Ascending aorta (tissue), 2 donors: ENCODE results near the gene CA10. TPM values are rescaled to one million over a fixed set of nuclear protein-coding genes. Genes with fewer than 3 reads are reported as not detected.

Experiments
- DNase-seq, 2 donors: peaks; one replicate each; pipeline ENCODE4 v3.0.0-alpha.2; 2019; ENCODE audit warnings: low spot score in 2 of 2
- H3K27ac ChIP-seq, 2 donors: fragments of 200-600 bp; sonication (generic); one replicate each; pipeline ENCODE4 v1.5.1; 2016 to 2017; ENCODE audit warnings: mild to moderate bottlenecking in 1 of 2
- H3K27me3 ChIP-seq: fragments of 200-600 bp; sonication (generic); one replicate; pipeline ENCODE4 v1.5.1; 2017
- H3K36me3 ChIP-seq, 2 donors: fragments of 200-600 bp; sonication (generic); one replicate each; pipeline ENCODE4 v1.5.1; 2016
- H3K4me1 ChIP-seq, 2 donors: fragments of 200-600 bp; sonication (generic); one replicate each; pipeline ENCODE4 v1.5.1; 2016 to 2017; ENCODE audit warnings: mild to moderate bottlenecking in 1 of 2
- H3K4me3 ChIP-seq, 2 donors: fragments of 200-600 bp; sonication (generic); one replicate each; pipeline ENCODE4 v1.5.1; 2016 to 2017; ENCODE audit warnings: mild to moderate bottlenecking in 1 of 2
- H3K9me3 ChIP-seq, 2 donors: fragments of 200-600 bp; sonication (generic); one replicate each; pipeline ENCODE4 v1.5.1; 2016
- CTCF ChIP-seq, 3 experiments: fragments of 200-600 bp in 2 of 3; fragments of 450-650 bp in 1 of 3; sonication (generic) in 2 of 3; IDR thresholded peaks; one replicate each; pipeline ENCODE4 v1.5.1; 2016 to 2019; ENCODE audit warnings: antibody characterized with exemption in 3 of 3, mild to moderate bottlenecking in 1 of 3, moderate library complexity in 1 of 3
- intact Hi-C: fragments of 100-400 bp; cut with DNase I; formaldehyde crosslinking; loops from one replicate; pipeline ENCODE4 v1.15.1; 2023
- total RNA-seq: library from RNA; depleted of rRNA; stranded (reverse); fragments of >200 nt; gene quantifications from one replicate; pipeline ENCODE4 v1.1.0, GENCODE V29; 2016

CA10 gene
- total RNA-seq, 1 donor from 2014 or later, result not detected

DNA sequence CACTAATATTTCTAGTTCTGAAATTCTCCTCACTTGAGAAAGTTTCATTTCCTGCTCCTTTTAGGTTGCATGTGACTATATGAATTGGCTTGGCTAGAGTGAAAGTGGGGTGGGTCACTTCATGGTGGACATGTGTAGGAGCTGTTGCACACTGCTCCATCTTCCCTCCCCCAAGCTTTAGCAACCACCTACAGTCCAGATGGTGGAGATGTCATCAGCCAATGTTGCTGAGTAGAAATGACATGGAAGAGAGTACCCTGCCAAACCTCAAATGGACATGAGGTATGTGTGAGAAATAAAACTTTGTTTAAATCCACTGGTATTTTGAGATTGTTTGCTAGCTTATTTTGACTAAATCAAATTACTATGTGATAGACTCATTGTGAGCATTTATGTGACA, 281.5 kb downstream of the CA10 start:
- no peak overlapping the region for H3K4me3 ChIP-seq
- no peaks in the 10 kb centered on the region for H3K27me3 ChIP-seq
- no peak for DNase-seq
- no peaks in the 10 kb centered on the region for H3K36me3 ChIP-seq
- H3K9me3 ChIP-seq, result no peaks in the 10 kb centered on the region
- no peaks in the 10 kb centered on the region for H3K4me1 ChIP-seq
- no peak overlapping the region for H3K27ac ChIP-seq
- no peak for TF ChIP-seq CTCF (IDR thresholded peaks at IDR 0.05)
- intact Hi-C loops, result no loop called here

DNA sequence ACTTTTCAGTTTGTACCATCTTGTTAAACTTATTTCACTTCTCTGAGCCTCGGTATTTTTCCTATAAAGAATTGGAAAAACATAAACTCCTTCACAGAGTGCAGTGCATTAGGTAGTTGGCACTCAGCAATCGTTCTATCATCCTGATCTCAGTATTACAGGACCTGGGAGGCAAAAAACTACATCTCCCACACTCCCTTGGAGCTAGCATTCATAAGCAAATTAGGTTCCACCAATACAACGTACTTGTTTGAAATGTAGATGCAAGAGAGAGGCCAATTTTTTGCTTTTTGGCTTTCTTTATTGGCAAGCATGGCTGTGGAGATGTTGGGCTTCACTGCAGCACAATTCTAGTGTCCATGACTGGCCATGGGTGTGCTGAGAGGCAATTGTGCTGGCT, 285.2 kb downstream of the CA10 start:
- no peak for DNase-seq
- Histone ChIP-seq H3K4me3 (no peak overlapping the region), H3K9me3 (no peaks in the 10 kb centered on the region), H3K4me1 (no peaks in the 10 kb centered on the region), H3K27ac (no peak overlapping the region), H3K36me3 (no peaks in the 10 kb centered on the region), H3K27me3 (no peaks in the 10 kb centered on the region)
- intact Hi-C loops, result no loop called here
- no peak for TF ChIP-seq CTCF (IDR thresholded peaks at IDR 0.05)

DNA sequence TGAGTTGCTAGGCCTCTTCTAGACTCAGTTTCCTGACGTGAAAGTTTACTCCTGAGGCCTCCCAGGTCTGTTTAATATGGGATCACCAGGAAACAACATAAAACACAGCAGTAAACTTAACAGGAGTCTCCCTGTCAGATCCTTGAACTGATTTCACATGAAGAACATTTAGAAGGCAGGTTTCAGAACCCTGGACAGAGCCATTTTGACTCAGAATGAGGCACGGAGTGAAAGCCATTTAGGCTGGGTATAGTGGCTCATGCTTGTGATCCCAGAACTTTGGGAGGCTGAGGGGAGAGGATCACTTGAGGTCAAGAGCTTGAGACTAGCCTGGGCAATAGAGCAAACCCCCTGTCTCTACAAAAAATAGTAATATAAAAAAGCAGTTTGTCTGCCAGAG, 289.1 kb downstream of the CA10 start:
- no peak for TF ChIP-seq CTCF (IDR thresholded peaks at IDR 0.05)
- H3K27ac ChIP-seq, result no peak overlapping the region
- no peaks in the 10 kb centered on the region for H3K4me1 ChIP-seq
- no peak overlapping the region for H3K4me3 ChIP-seq
- no peaks in the 10 kb centered on the region for H3K9me3 ChIP-seq
- H3K36me3 ChIP-seq, result no peaks in the 10 kb centered on the region
- intact Hi-C loops, result no loop called here
- DNase-seq, result no peak
- H3K27me3 ChIP-seq, result no peaks in the 10 kb centered on the region

DNA sequence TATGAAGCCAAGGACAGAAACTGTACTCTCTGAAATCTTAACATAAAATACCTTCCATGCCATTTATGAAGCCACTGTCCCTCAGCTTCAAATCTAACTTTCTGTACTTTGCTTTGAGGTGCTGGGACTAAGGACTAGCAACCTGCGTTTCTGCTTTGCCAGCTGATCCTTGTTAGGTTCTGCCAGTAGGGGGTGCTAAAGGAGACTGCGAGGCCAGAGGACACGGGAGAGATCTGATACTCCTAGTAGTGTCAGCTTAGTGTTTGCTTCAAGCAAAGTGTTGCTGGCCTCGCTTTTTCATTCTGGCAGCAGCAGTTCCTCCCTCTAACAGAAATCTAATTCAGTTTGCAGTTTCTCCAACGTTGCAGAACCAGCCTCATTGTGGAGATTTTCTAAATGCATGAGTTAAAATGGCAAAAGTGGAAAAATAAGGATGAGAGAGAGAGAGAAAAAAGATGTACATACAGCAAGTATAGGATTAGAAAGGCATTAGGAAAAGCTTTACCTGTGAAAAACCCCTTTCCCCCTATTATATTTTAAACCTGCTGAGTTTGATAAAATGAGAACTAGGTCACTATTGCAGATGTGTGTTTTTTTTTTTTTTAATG, 297.5 kb downstream of the CA10 start:
- intact Hi-C loops, result no loop called here
- no peak overlapping the region for H3K27ac ChIP-seq
- no peaks in the 10 kb centered on the region for H3K27me3 ChIP-seq
- no peak overlapping the region for H3K4me3 ChIP-seq
- no peaks in the 10 kb centered on the region for H3K4me1 ChIP-seq
- no peaks in the 10 kb centered on the region for H3K36me3 ChIP-seq
- no peak for DNase-seq
- H3K9me3 ChIP-seq, result no peaks in the 10 kb centered on the region
- TF ChIP-seq CTCF (IDR thresholded peaks at IDR 0.05), result peak in 1 of 3 experiments; percentile 19

DNA sequence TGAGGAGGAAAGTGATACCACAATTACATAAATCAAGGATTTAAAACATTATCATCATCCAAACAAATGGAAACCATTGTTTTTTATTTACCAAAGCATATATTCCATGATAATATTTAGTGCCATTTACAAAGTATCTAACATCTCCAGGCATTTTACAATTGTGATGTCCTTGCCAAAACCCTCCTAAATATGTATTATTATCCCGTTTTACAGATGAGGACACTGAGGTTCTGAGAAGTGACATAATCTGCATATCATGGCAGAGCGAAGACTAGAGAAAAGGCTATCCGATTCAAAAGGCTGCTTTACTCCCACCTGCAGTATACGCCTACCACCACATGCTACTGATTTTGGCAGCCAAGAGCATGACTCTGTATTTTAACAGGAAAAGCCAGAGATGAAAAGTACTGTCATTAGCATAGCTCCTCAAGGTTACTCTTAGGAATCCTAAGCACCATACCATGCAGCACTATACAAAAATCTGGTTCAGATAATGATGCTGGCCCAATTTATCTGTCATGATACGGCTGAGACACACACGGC, 301.4 kb downstream of the CA10 start:
- TF ChIP-seq CTCF (IDR thresholded peaks at IDR 0.05), result no peak
- no peak for DNase-seq
- no peak overlapping the region for H3K4me3 ChIP-seq
- no peaks in the 10 kb centered on the region for H3K27me3 ChIP-seq
- intact Hi-C loops, result no loop called here
- H3K9me3 ChIP-seq, result no peaks in the 10 kb centered on the region
- no peak overlapping the region for H3K27ac ChIP-seq
- H3K4me1 ChIP-seq, result no peaks in the 10 kb centered on the region
- no peaks in the 10 kb centered on the region for H3K36me3 ChIP-seq

DNA sequence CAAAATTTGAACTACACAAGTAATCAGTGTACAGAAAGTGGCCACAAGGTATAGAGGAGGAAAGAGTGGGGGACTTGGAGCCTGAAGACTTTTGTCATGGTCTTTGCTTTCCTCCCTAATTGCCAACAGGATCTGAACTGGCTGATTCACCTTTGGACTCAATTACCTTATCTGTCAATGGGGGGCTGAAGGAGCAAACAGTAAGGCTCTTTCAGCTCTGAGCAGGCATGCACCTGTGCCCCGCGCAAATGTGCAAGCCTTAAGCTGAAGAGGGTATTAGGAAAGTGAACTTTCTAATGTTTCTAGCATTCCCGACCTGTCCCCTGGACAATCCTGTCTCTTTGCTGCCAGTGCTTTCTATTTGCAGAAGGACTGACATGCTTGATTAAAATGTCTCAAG, 302.7 kb downstream of the CA10 start:
- intact Hi-C loops, result no loop called here
- TF ChIP-seq CTCF (IDR thresholded peaks at IDR 0.05), result no peak

More for the DNA sequence above, 302.7 kb downstream of the CA10 start:
- H3K4me3 ChIP-seq, result no peak overlapping the region
- H3K36me3 ChIP-seq, result no peaks in the 10 kb centered on the region
- no peaks in the 10 kb centered on the region for H3K9me3 ChIP-seq
- no peaks in the 10 kb centered on the region for H3K27me3 ChIP-seq
- DNase-seq, result no peak
- no peaks in the 10 kb centered on the region for H3K4me1 ChIP-seq
- H3K27ac ChIP-seq, result no peak overlapping the region
